BE2C (cell line): Measurements from ENCODE around the gene HOXA6.

Experiments
- DNase-seq: peaks from one replicate; pipeline ENCODE4 v3.0.0-alpha.2; 2020
- H3K27me3 ChIP-seq: fragments of 250-450 bp; sonication (Bioruptor Pico); 2 replicates; pipeline ENCODE4 v1.5.1; 2020; ENCODE audit warnings: mild to moderate bottlenecking
- H3K36me3 ChIP-seq: fragments of 250-450 bp; sonication (Bioruptor Pico); 2 replicates; pipeline ENCODE4 v1.5.1; 2020; ENCODE audit warnings: mild to moderate bottlenecking
- H3K4me1 ChIP-seq: fragments of 250-450 bp; sonication (Bioruptor Pico); 2 replicates; pipeline ENCODE4 v1.5.1; 2020
- H3K4me3 ChIP-seq: 2 replicates; pipeline ENCODE4 v1.5.1; 2011; ENCODE audit warnings: low read depth, low read length
- H3K9me3 ChIP-seq: fragments of 250-450 bp; sonication (Bioruptor Pico); 2 replicates; pipeline ENCODE4 v1.5.1; 2020
- CTCF ChIP-seq: IDR thresholded peaks from 2 replicates; pipeline ENCODE4 v1.5.1; 2012; ENCODE audit warnings: mild to moderate bottlenecking, low read depth, low read length

Gene HOXA6

GRCh38 chr7:27140126-27140857, 7.3 kb downstream of the HOXA6 start:
- Histone ChIP-seq H3K27me3 (peaks cover 100% of the 10 kb centered on the region), H3K4me3 (no peak overlapping the region)

GRCh38 chr7:27139334-27140125, 8.0 kb downstream of the HOXA6 start:
- Histone ChIP-seq H3K36me3 (no peaks in the 10 kb centered on the region), H3K27me3 (peaks cover 100% of the 10 kb centered on the region), H3K4me1 (no peaks in the 10 kb centered on the region), H3K9me3 (no peaks in the 10 kb centered on the region), H3K4me3 (no peak overlapping the region)
- TF ChIP-seq CTCF, result no peak
- DNase-seq, result peak; percentile 6

More at GRCh38 chr7:27140126-27140857, 7.3 kb downstream of the HOXA6 start:
- no peak for TF ChIP-seq CTCF
- Histone ChIP-seq H3K4me1 (no peaks in the 10 kb centered on the region), H3K9me3 (no peaks in the 10 kb centered on the region), H3K36me3 (no peaks in the 10 kb centered on the region)
- no peak for DNase-seq

- Histone ChIP-seq H3K27me3 (peaks cover 100% of the 10 kb centered on the region), H3K4me1 (no peaks in the 10 kb centered on the region), H3K4me3 (no peak overlapping the region), H3K9me3 (no peaks in the 10 kb centered on the region), H3K36me3 (no peaks in the 10 kb centered on the region)
- TF ChIP-seq CTCF, result no peak
- DNase-seq, result no peak
These were observed 8.6 kb downstream of the HOXA6 start for GRCh38 chr7:27138985-27139333.

- H3K9me3 ChIP-seq, result no peaks in the 10 kb centered on the region
- H3K4me3 ChIP-seq, result no peak overlapping the region
These were observed 9.1 kb downstream of the HOXA6 start for GRCh38 chr7:27138472-27138871.

GRCh38 chr7:27137640-27138315, 9.8 kb downstream of the HOXA6 start:
- H3K4me1 ChIP-seq, result no peaks in the 10 kb centered on the region
- H3K4me3 ChIP-seq, result no peak overlapping the region
- no peaks in the 10 kb centered on the region for H3K36me3 ChIP-seq
- no peak for TF ChIP-seq CTCF
- no peaks in the 10 kb centered on the region for H3K9me3 ChIP-seq
- no peak for DNase-seq
- H3K27me3 ChIP-seq, result peaks cover 100% of the 10 kb centered on the region

More at GRCh38 chr7:27138472-27138871, 9.1 kb downstream of the HOXA6 start:
- no peak for DNase-seq
- Histone ChIP-seq H3K4me1 (no peaks in the 10 kb centered on the region), H3K27me3 (peaks cover 100% of the 10 kb centered on the region), H3K36me3 (no peaks in the 10 kb centered on the region)
- no peak for TF ChIP-seq CTCF
